GM19239 (cell line): Measurements from ENCODE around the gene CNTN2.

Source experiments
- DNase-seq: peaks from one replicate; pipeline ENCODE4 v3.0.0; 2011; ENCODE audit warnings: low spot score; ENCODE audit not compliant: insufficient read length
- FAIRE-seq: peaks from 2 replicates; lab custom pipeline; 2011; peaks lifted over from hg19 to GRCh38; lab: Jason Lieb, UNC

Gene CNTN2

GRCh38 chr1:205042911-205043806, at the start of gene CNTN2:
TSS of gene CNTN2 (plus strand) at chr1:205043212. CDS start at chr1:205053186, 9,974 bp downstream.
- DNase-seq (no peak), FAIRE-seq (no peak)

GRCh38 chr1:204994086-204994862, 48.7 kb upstream of the CNTN2 start:
- FAIRE-seq (no peak), DNase-seq (no peak)

GRCh38 chr1:204996981-204997380, 46.0 kb upstream of the CNTN2 start:
- no peak for DNase-seq
- FAIRE-seq = no peak

- no peak for DNase-seq
- FAIRE-seq = no peak
These were observed 45.2 kb upstream of the CNTN2 start for GRCh38 chr1:204997591-204998355.

- FAIRE-seq (no peak), DNase-seq (no peak)
These were observed 41.9 kb upstream of the CNTN2 start for GRCh38 chr1:205001162-205001561.

- FAIRE-seq = no peak
These were observed 40.3 kb upstream of the CNTN2 start for GRCh38 chr1:205002705-205003104.

GRCh38 chr1:205003358-205004131, 39.5 kb upstream of the CNTN2 start:
- DNase-seq (no peak), FAIRE-seq (no peak)

More at GRCh38 chr1:205002705-205003104, 40.3 kb upstream of the CNTN2 start:
- no peak for DNase-seq

GRCh38 chr1:205004351-205004750, 38.7 kb upstream of the CNTN2 start:
- FAIRE-seq = no peak
- no peak for DNase-seq

- DNase-seq = no peak
- no peak for FAIRE-seq
These were observed 34.1 kb upstream of the CNTN2 start for GRCh38 chr1:205008896-205009295.

GRCh38 chr1:205009670-205010069, 33.3 kb upstream of the CNTN2 start:
- no peak for DNase-seq
- FAIRE-seq = no peak

- FAIRE-seq = no peak
- DNase-seq = no peak
These were observed 30.4 kb upstream of the CNTN2 start for GRCh38 chr1:205012391-205013140.

- DNase-seq = no peak
- FAIRE-seq = no peak
These were observed 29.2 kb upstream of the CNTN2 start for GRCh38 chr1:205013683-205014367.

GRCh38 chr1:205014783-205015182, 28.2 kb upstream of the CNTN2 start:
- DNase-seq = no peak

GRCh38 chr1:205015241-205015640, 27.8 kb upstream of the CNTN2 start:
- FAIRE-seq (no peak), DNase-seq (no peak)

More at GRCh38 chr1:205014783-205015182, 28.2 kb upstream of the CNTN2 start:
- no peak for FAIRE-seq

- DNase-seq = no peak
- no peak for FAIRE-seq
These were observed 26.9 kb upstream of the CNTN2 start for GRCh38 chr1:205016075-205016474.

- FAIRE-seq = no peak
- no peak for DNase-seq
These were observed 26.4 kb upstream of the CNTN2 start for GRCh38 chr1:205016584-205016983.

GRCh38 chr1:205017001-205017400, 26.0 kb upstream of the CNTN2 start:
- no peak for FAIRE-seq

GRCh38 chr1:205017766-205018165, 25.2 kb upstream of the CNTN2 start:
- no peak for FAIRE-seq
- DNase-seq = no peak

More at GRCh38 chr1:205017001-205017400, 26.0 kb upstream of the CNTN2 start:
- DNase-seq = no peak
